Fibroblast of skin of left quadriceps (primary cell): ENCODE data around the gene NOL4L.

Source experiments
- DNase-seq, 2 experiments: peaks; one replicate each; pipeline ENCODE4 v3.0.0-alpha.2; 2013; ENCODE audit warnings: low read depth in 2 of 2

NOL4L gene

GRCh38 chr20:32444474-32445220, 140.5 kb downstream of the NOL4L start:
- no peak for DNase-seq

GRCh38 chr20:32443386-32443974, 141.7 kb downstream of the NOL4L start:
- no peak for DNase-seq

GRCh38 chr20:32442630-32443373, 142.3 kb downstream of the NOL4L start:
- no peak for DNase-seq

- DNase-seq: no peak
Measured at GRCh38 chr20:32441638-32442037, 143.5 kb downstream of the NOL4L start.

- DNase-seq: no peak
Measured at GRCh38 chr20:32440758-32441078, 144.4 kb downstream of the NOL4L start.

GRCh38 chr20:32440069-32440757, 144.9 kb downstream of the NOL4L start:
- no peak for DNase-seq

- peak; percentile 47 to 53 for DNase-seq
Measured at GRCh38 chr20:32439132-32439829, 145.9 kb downstream of the NOL4L start.

- no peak for DNase-seq
Measured at GRCh38 chr20:32438331-32438858, 146.7 kb downstream of the NOL4L start.

GRCh38 chr20:32437391-32438074, 147.6 kb downstream of the NOL4L start:
- DNase-seq: no peak

- no peak for DNase-seq
Measured at GRCh38 chr20:32436968-32437367, 148.2 kb downstream of the NOL4L start.

- no peak for DNase-seq
Measured at GRCh38 chr20:32436142-32436861, 148.8 kb downstream of the NOL4L start.

- no peak for DNase-seq
Measured at GRCh38 chr20:32435449-32436107, 149.6 kb downstream of the NOL4L start.

GRCh38 chr20:32434434-32434833, 150.7 kb downstream of the NOL4L start:
- no peak for DNase-seq

GRCh38 chr20:32433311-32434021, 151.7 kb downstream of the NOL4L start:
- no peak for DNase-seq

- DNase-seq: no peak
Measured at GRCh38 chr20:32432277-32432676, 152.9 kb downstream of the NOL4L start.

GRCh38 chr20:32431457-32431856, 153.7 kb downstream of the NOL4L start:
- DNase-seq: no peak

- no peak for DNase-seq
Measured at GRCh38 chr20:32429745-32430360, 155.3 kb downstream of the NOL4L start.

GRCh38 chr20:32429343-32429742, 155.8 kb downstream of the NOL4L start:
- no peak for DNase-seq

- DNase-seq: no peak
Measured at GRCh38 chr20:32427996-32428395, 157.1 kb downstream of the NOL4L start.
